HepG2 (cell line): ENCODE measurements around the gene SOS2. TPM values are rescaled to one million over a fixed set of nuclear protein-coding genes. Genes with fewer than 3 reads are reported as not detected.

ENCODE experiments used
- ATAC-seq: fragments of 200-7000 bp; cut with Tn5 transposase; 3 replicates; pipeline ENCODE4 v1.9.1; 2020; ENCODE audit warnings: mild to moderate bottlenecking, moderate library complexity
- BruUV-seq: library from RNA; stranded (reverse); fragments of 400-500 nt; replicated peaks from 2 replicates; lab custom pipeline; 2021; lab: Mats Ljungman, UMichigan
- CTCF ChIA-PET: fragments of 300-600 bp; formaldehyde crosslinking; extraction: SDS; loops from one replicate; lab custom pipeline; 2021; ENCODE audit warnings: low total read pairs, inconsistent platforms, low intra/inter-chr PET ratio; lab: Yijun Ruan, JAX
- POLR2A ChIA-PET: fragments of 350-600 bp; sonication (Branson Sonifier 250); formaldehyde crosslinking; loops from one replicate; lab custom pipeline; 2020; ENCODE audit warnings: antibody characterized with exemption, inconsistent platforms; lab: Yijun Ruan, JAX
- DNase-seq: peaks from one replicate; pipeline ENCODE4 v3.0.0-alpha.2; 2015; ENCODE audit warnings: low spot score
- FAIRE-seq: peaks from 3 replicates; lab custom pipeline; 2011; peaks lifted over from hg19 to GRCh38; lab: Jason Lieb, UNC
- H2AFZ ChIP-seq: one replicate; pipeline ENCODE4 v1.6.1; 2011; ENCODE audit warnings: low read length, inconsistent platforms
- H3K27ac ChIP-seq: fragments of 300-600 bp; 3 replicates; pipeline ENCODE4 v1.8.0; 2011; ENCODE audit warnings: mixed run types, mild to moderate bottlenecking, mixed read lengths, low read length, inconsistent platforms; ENCODE audit not compliant: insufficient read depth; ENCODE audit errors: extremely low read length
- H3K27me3 ChIP-seq, 2 experiments: fragments of 200-600 bp in 1 of 2; 2 replicates in 1 of 2; 3 replicates in 1 of 2; pipeline versions ENCODE4 v1.6.0 to v1.8.0; 2011; ENCODE audit warnings: low read length in 2 of 2, mild to moderate bottlenecking in 2 of 2, moderate library complexity in 2 of 2, inconsistent platforms in 1 of 2; ENCODE audit not compliant: insufficient read depth in 2 of 2, control insufficient read depth in 1 of 2
- H3K36me3 ChIP-seq, 2 experiments: fragments of 200-600 bp in 1 of 2; replicated peaks in 1 of 2; 2 replicates in 1 of 2; 3 replicates in 1 of 2; pipeline versions ENCODE4 v1.5.1 to v1.8.0; 2011; ENCODE audit warnings: low read length in 2 of 2, inconsistent platforms in 1 of 2; ENCODE audit not compliant: insufficient read depth in 2 of 2, control insufficient read depth in 1 of 2
- H3K4me1 ChIP-seq: 2 replicates; pipeline ENCODE4 v1.5.1; 2012; ENCODE audit warnings: low read length, inconsistent platforms; ENCODE audit not compliant: insufficient read depth
- H3K4me2 ChIP-seq: 2 replicates; pipeline ENCODE4 v1.6.0; 2011; ENCODE audit warnings: low read depth, low read length, inconsistent platforms
- H3K4me3 ChIP-seq, 3 experiments: fragments of 200-600 bp in 1 of 3; sonication (generic), shearing (Covaris generic) in 1 of 3; replicated peaks in 1 of 3; 2 replicates each; pipeline ENCODE4 v1.5.1; 2011 to 2016; ENCODE audit warnings: low read length in 3 of 3, inconsistent platforms in 2 of 3, low read depth in 2 of 3, mild to moderate bottlenecking in 2 of 3, control low read depth in 1 of 3, mixed read lengths in 1 of 3; ENCODE audit not compliant: insufficient read depth in 1 of 3
- H3K79me2 ChIP-seq: one replicate; pipeline ENCODE4 v1.6.1; 2011; ENCODE audit warnings: low read length, inconsistent platforms; ENCODE audit not compliant: insufficient read depth
- H3K9ac ChIP-seq: 2 replicates; pipeline ENCODE4 v1.6.0; 2011; ENCODE audit warnings: mild to moderate bottlenecking, low read depth, low read length, inconsistent platforms; ENCODE audit not compliant: insufficient read depth
- H3K9me3 ChIP-seq: 2 replicates; pipeline ENCODE4 v1.5.1; 2012; ENCODE audit warnings: mild to moderate bottlenecking, low read length
- H4K20me1 ChIP-seq: 2 replicates; pipeline ENCODE4 v1.6.0; 2011; ENCODE audit warnings: inconsistent platforms, mild to moderate bottlenecking, low read length, moderate library complexity; ENCODE audit not compliant: insufficient read depth
- GATAD2A ChIP-seq: IDR thresholded peaks from 2 replicates; pipeline ENCODE4 v1.6.1; 2016
- KMT2B ChIP-seq: IDR thresholded peaks from 2 replicates; pipeline ENCODE4 v1.6.1; 2016; ENCODE audit warnings: missing genetic modification reagents, missing compliant biosample characterization
- LCORL ChIP-seq, 2 experiments: fragments of 450-650 bp in 1 of 2; sonication (generic) in 1 of 2; formaldehyde crosslinking in 1 of 2; IDR thresholded peaks; 2 replicates each; pipeline versions ENCODE4 v1.5.0 to v1.6.1; 2017 to 2020; ENCODE audit warnings: antibody characterized with exemption in 1 of 2, missing genetic modification reagents in 1 of 2
- MED1 ChIP-seq: sonication (generic); formaldehyde crosslinking; IDR thresholded peaks from 2 replicates; pipeline ENCODE4 v1.4.0; 2020; ENCODE audit warnings: missing genetic modification reagents
- NR2C2 ChIP-seq: sonication (generic); formaldehyde crosslinking; IDR thresholded peaks from 2 replicates; pipeline ENCODE4 v1.4.0; 2020; ENCODE audit warnings: missing genetic modification reagents, mild to moderate bottlenecking, moderate library complexity, borderline replicate concordance
- SAP130 ChIP-seq: IDR thresholded peaks from 2 replicates; pipeline ENCODE4 v1.6.1; 2016; ENCODE audit warnings: low read depth
- SIX4 ChIP-seq: sonication (generic); formaldehyde crosslinking; IDR thresholded peaks from 2 replicates; pipeline ENCODE4 v1.4.0; 2020; ENCODE audit warnings: missing genetic modification reagents
- ZMYM2 ChIP-seq: sonication (generic); formaldehyde crosslinking; IDR thresholded peaks from 2 replicates; pipeline ENCODE4 v1.8.0; 2022; ENCODE audit warnings: mild to moderate bottlenecking, missing genetic modification reagents
- ZMYM3 ChIP-seq: sonication (generic); formaldehyde crosslinking; IDR thresholded peaks from 2 replicates; pipeline ENCODE4 v1.5.1; 2020; ENCODE audit warnings: mild to moderate bottlenecking, missing genetic modification reagents
- ZMYM4 ChIP-seq: sonication (generic); formaldehyde crosslinking; IDR thresholded peaks from 2 replicates; pipeline ENCODE4 v1.8.1; 2023; ENCODE audit warnings: mild to moderate bottlenecking, missing genetic modification reagents
- ZNF12 ChIP-seq: sonication (generic); formaldehyde crosslinking; IDR thresholded peaks from 2 replicates; pipeline ENCODE4 v1.5.0; 2020; ENCODE audit warnings: missing genetic modification reagents
- ZNF33B ChIP-seq: sonication (generic); formaldehyde crosslinking; IDR thresholded peaks from 2 replicates; pipeline ENCODE4 v1.5.1; 2020; ENCODE audit warnings: mild to moderate bottlenecking, missing genetic modification reagents
- ZNF460 ChIP-seq: sonication (generic); formaldehyde crosslinking; IDR thresholded peaks from 2 replicates; pipeline ENCODE4 v1.5.1; 2020; ENCODE audit warnings: missing genetic modification reagents, mild to moderate bottlenecking, borderline replicate concordance
- ZNF644 ChIP-seq: IDR thresholded peaks from 2 replicates; pipeline ENCODE4 v1.6.1; 2016; ENCODE audit warnings: low read depth
- ZNF746 ChIP-seq: sonication (generic); formaldehyde crosslinking; IDR thresholded peaks from 2 replicates; pipeline ENCODE4 v1.8.0; 2022; ENCODE audit warnings: mild to moderate bottlenecking, missing genetic modification reagents
- WGBS: methylation state at CpG from one replicate; pipeline ENCODE4 v1.1.6; 2017; ENCODE audit warnings: low lambda C conversion rate; 5-methylcytosine and 5-hydroxymethylcytosine counted together
- in situ Hi-C: cut with HindIII; loops from 2 replicates; pipeline ENCODE4 v1.10.0; 2017; ENCODE audit warnings: low pct_unique_long_range_greater_than_20kb; ENCODE audit not compliant: extremely low pct_ligation_motif_present
- intact Hi-C: fragments of 100-400 bp; cut with micrococcal nuclease; formaldehyde crosslinking; loops from one replicate; pipeline ENCODE4 v1.10.0; 2022; ENCODE audit not compliant: unreplicated experiment
- polyA plus RNA-seq, 8 experiments: library from polyadenylated mRNA; depleted of rRNA in 3 of 8; stranded (reverse) in 7 of 8; unstranded in 1 of 8; fragments of >200 nt; fragmentation: Illumina TruSeq in 4 of 8; extraction: Trizol in 4 of 8; gene quantifications; 2 replicates each; pipeline versions ENCODE4 v1.2.1 to v1.2.3, GENCODE V29; 2011 to 2016; ENCODE audit warnings: low read depth in 4 of 8, missing spikeins in 1 of 8, mixed read lengths in 1 of 8; ENCODE audit not compliant: insufficient read depth in 1 of 8
- total RNA-seq, 5 experiments: library from RNA; depleted of rRNA; stranded (reverse); fragments of >200 nt; fragmentation: Illumina TruSeq; extraction: Trizol; gene quantifications; 2 replicates each; pipeline ENCODE4 v1.2.3, GENCODE V29; 2016; ENCODE audit warnings: low read depth in 1 of 5
- TF ChIP-seq, protein P1 (sequence below): IDR thresholded peaks from 2 replicates; pipeline ENCODE4 v1.6.1; 2012; ENCODE audit warnings: inconsistent platforms
- TF ChIP-seq, protein P2 (sequence below): IDR thresholded peaks from 2 replicates; pipeline ENCODE4 v1.4.0; 2020; ENCODE audit warnings: mild to moderate bottlenecking, missing genetic modification reagents
- TF ChIP-seq, protein P3 (sequence below): sonication (generic); formaldehyde crosslinking; IDR thresholded peaks from 2 replicates; pipeline ENCODE4 v1.5.0; 2020; ENCODE audit warnings: missing genetic modification reagents
- TF ChIP-seq, protein P4 (sequence below): fragments of 450-650 bp; IDR thresholded peaks from 2 replicates; pipeline ENCODE4 v1.6.1; 2016

Gene SOS2
- total and polyA plus RNA-seq, 2 of the 13 experiments (the other 11 are each of a cell fraction or from before 2014, with no cell fraction given) = 9.3 to 12.1 TPM

DNA sequence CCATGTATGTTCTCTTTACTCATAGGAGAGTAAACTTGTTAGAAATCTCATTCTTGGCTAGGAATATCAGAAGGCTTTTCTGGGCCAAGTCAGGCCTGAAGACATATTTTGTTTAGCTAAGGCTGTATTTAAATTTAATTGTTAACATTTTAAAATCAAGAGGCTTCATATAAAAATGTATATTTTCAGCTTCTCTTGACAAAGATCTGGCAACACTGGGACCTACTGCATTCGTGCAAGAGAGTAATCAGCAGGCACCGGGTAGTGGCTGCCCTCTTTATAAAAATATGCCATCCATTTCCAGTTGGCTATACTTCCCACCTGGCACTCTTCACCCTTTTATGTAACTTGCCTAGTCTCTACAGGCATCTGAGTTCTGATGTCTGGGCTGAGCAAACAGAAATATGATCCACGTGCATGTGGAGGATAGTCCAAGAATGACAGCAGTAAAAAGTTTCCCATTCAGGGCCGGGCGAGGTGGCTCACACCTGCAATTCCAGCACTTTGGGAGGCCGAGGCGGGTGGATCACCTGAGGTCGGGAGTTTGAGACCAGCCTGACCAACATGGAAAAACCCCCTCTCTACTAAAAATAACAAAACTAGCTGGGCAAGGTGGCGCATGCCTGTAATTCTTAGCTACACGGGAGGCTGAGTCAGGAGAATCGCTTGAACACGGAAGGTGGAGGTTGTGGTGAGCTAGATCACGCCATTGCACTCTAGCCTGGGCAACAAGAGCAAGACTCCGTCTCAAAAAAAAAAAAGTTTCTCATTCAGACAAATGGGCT lies 2.0 kb upstream of the SOS2 start:
- Histone ChIP-seq H3K9ac (no peak overlapping the region), H2AFZ (no peak overlapping the region), H3K4me2 (peak overlapping the region; percentile 85), H4K20me1 (no peaks in the 10 kb centered on the region), H3K4me1 (peaks cover 43% of the 10 kb centered on the region), H3K9me3 (no peaks in the 10 kb centered on the region; the same call in 1 of the 2 replicates), H3K27ac (no peak overlapping the region), H3K4me3 (no peak overlapping the region; a peak in 1 of 6 replicates), H3K36me3 (no peaks in the 10 kb centered on the region), H3K79me2 (peaks cover 24% of the 10 kb centered on the region), H3K27me3 (no peaks in the 10 kb centered on the region)
- intact Hi-C loops = loop anchor here (2.0 to 5.0 kb wide), 2 partner anchors 79 to 299 kb away; partner anchors contain the start of genes DMAC2L, L2HGDH and MAP4K5
- no TSS peak for BruUV-seq
- 63% methylated on average over 14 of the region's 14 CpGs for WGBS
- FAIRE-seq (no peak), DNase-seq (peak; percentile 67), ATAC-seq (0 out of 3 replicates have a peak, but pooled peaks have one; percentile 4)
- ChIA-PET CTCF (no interaction called here), POLR2A (no interaction called here)
- in situ Hi-C loops = loop anchor here (25.0 kb wide), 1 partner anchor 371 kb away; the partner anchor contains the start of gene NEMF
- TF ChIP-seq, protein P1, sequence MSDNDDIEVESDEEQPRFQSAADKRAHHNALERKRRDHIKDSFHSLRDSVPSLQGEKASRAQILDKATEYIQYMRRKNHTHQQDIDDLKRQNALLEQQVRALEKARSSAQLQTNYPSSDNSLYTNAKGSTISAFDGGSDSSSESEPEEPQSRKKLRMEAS = peak; percentile 47
- TF ChIP-seq ZNF460 (CRISPR knock-in tag) (peak; percentile 96), ZMYM3 (CRISPR knock-in tag) (no peak), ZMYM4 (CRISPR knock-in tag) (peak; percentile 47; the same call in 1 of the 2 replicates), SIX4 (CRISPR knock-in tag) (peak; percentile 95), ZNF12 (CRISPR knock-in tag) (peak; percentile 20; the same call in 1 of the 2 replicates), ZMYM2 (CRISPR knock-in tag) (peak; percentile 53; the same call in 1 of the 2 replicates), MED1 (CRISPR knock-in tag) (0 out of 2 replicates have a peak, but pooled peaks have one; percentile 15), ZNF644 (peak; percentile 50; the same call in 1 of the 2 replicates), LCORL (IDR thresholded peaks at IDR 0.05) (no peak), LCORL (CRISPR knock-in tag; IDR thresholded peaks at IDR 0.05) (0 out of 2 replicates have a peak, but pooled peaks have one; percentile 27), KMT2B (no peak), GATAD2A (CRISPR knock-in tag) (peak; percentile 30), ZNF746 (CRISPR knock-in tag) (no peak), SAP130 (CRISPR knock-in tag) (peak; percentile 86), ZNF33B (CRISPR knock-in tag) (no peak), NR2C2 (CRISPR knock-in tag) (no peak)
- TF ChIP-seq, protein P2, sequence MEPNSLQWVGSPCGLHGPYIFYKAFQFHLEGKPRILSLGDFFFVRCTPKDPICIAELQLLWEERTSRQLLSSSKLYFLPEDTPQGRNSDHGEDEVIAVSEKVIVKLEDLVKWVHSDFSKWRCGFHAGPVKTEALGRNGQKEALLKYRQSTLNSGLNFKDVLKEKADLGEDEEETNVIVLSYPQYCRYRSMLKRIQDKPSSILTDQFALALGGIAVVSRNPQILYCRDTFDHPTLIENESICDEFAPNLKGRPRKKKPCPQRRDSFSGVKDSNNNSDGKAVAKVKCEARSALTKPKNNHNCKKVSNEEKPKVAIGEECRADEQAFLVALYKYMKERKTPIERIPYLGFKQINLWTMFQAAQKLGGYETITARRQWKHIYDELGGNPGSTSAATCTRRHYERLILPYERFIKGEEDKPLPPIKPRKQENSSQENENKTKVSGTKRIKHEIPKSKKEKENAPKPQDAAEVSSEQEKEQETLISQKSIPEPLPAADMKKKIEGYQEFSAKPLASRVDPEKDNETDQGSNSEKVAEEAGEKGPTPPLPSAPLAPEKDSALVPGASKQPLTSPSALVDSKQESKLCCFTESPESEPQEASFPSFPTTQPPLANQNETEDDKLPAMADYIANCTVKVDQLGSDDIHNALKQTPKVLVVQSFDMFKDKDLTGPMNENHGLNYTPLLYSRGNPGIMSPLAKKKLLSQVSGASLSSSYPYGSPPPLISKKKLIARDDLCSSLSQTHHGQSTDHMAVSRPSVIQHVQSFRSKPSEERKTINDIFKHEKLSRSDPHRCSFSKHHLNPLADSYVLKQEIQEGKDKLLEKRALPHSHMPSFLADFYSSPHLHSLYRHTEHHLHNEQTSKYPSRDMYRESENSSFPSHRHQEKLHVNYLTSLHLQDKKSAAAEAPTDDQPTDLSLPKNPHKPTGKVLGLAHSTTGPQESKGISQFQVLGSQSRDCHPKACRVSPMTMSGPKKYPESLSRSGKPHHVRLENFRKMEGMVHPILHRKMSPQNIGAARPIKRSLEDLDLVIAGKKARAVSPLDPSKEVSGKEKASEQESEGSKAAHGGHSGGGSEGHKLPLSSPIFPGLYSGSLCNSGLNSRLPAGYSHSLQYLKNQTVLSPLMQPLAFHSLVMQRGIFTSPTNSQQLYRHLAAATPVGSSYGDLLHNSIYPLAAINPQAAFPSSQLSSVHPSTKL (CRISPR knock-in tag) = peak; percentile 41; the same call in 1 of the 2 replicates
- TF ChIP-seq, protein P3, sequence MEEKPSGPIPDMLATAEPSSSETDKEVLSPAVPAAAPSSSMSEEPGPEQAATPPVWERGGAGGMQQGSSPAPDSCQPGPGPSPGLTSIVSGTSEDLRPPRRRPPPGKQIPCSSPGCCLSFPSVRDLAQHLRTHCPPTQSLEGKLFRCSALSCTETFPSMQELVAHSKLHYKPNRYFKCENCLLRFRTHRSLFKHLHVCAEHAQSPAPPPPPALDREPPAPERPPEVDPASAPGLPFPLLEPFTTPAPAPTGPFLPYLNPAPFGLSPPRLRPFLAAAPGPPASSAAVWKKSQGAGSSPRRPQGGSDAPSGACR (CRISPR knock-in tag) = no peak
- TF ChIP-seq, protein P4, sequence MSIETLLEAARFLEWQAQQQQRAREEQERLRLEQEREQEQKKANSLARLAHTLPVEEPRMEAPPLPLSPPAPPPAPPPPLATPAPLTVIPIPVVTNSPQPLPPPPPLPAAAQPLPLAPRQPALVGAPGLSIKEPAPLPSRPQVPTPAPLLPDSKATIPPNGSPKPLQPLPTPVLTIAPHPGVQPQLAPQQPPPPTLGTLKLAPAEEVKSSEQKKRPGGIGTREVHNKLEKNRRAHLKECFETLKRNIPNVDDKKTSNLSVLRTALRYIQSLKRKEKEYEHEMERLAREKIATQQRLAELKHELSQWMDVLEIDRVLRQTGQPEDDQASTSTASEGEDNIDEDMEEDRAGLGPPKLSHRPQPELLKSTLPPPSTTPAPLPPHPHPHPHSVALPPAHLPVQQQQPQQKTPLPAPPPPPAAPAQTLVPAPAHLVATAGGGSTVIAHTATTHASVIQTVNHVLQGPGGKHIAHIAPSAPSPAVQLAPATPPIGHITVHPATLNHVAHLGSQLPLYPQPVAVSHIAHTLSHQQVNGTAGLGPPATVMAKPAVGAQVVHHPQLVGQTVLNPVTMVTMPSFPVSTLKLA = peak; percentile 35; the same call in 1 of the 2 replicates
